Thyroid gland (tissue), 4 donors: ENCODE results near the gene CCDC152. TPM values are rescaled to one million over a fixed set of nuclear protein-coding genes. Genes with fewer than 3 reads are reported as not detected.

Experiments used
- DNase-seq, 2 donors: peaks; one replicate each; pipeline ENCODE4 v3.0.0-alpha.2; 2019
- H3K27ac ChIP-seq, 3 donors: fragments of 200-600 bp; sonication (generic); 1 replicate in 2 of 3; 2 replicates in 1 of 3; pipeline ENCODE4 v1.5.1; 2016 to 2019; ENCODE audit warnings: mild to moderate bottlenecking in 1 of 3, moderate library complexity in 1 of 3
- H3K27me3 ChIP-seq: fragments of 200-600 bp; sonication (generic); one replicate; pipeline ENCODE4 v1.5.1; 2019
- H3K36me3 ChIP-seq, 2 donors: fragments of 200-600 bp; sonication (generic); one replicate each; pipeline ENCODE4 v1.5.1; 2016 to 2019
- H3K4me1 ChIP-seq, 2 donors: fragments of 200-600 bp; sonication (generic); one replicate each; pipeline ENCODE4 v1.5.1; 2017 to 2019
- H3K4me3 ChIP-seq, 3 donors: fragments of 200-600 bp; sonication (generic); replicated peaks in 1 of 3; 1 replicate in 2 of 3; 2 replicates in 1 of 3; pipeline ENCODE4 v1.5.1; 2016; ENCODE audit warnings: mild to moderate bottlenecking in 1 of 3
- H3K9me3 ChIP-seq: fragments of 200-600 bp; sonication (generic); one replicate; pipeline ENCODE4 v1.5.1; 2017
- POLR2A ChIP-seq, 2 donors: fragments of 450-650 bp; IDR thresholded peaks; one replicate each; pipeline ENCODE4 v1.6.1; 2017; ENCODE audit warnings: antibody characterized with exemption in 2 of 2, mild to moderate bottlenecking in 2 of 2, moderate library complexity in 1 of 2
- WGBS, 2 donors: methylation state at CpG; one replicate each; pipeline ENCODE4 v1.1.5; 2017; 5-methylcytosine and 5-hydroxymethylcytosine counted together
- intact Hi-C: fragments of 100-400 bp; cut with DNase I; formaldehyde crosslinking; loops from one replicate; pipeline ENCODE4 v1.15.1; 2023
- total RNA-seq, 4 donors: library from RNA; depleted of rRNA; stranded (reverse); fragments of >200 nt; gene quantifications; one replicate each; pipeline ENCODE4 v1.2.3, GENCODE V29; 2016
- TF ChIP-seq, protein P1 (sequence below), 6 experiments: fragments of 200-600 bp in 3 of 6; fragments of 450-650 bp in 3 of 6; sonication (generic) in 3 of 6; IDR thresholded peaks; one replicate each; pipeline ENCODE4 v1.5.1; 2016 to 2019; ENCODE audit warnings: antibody characterized with exemption in 6 of 6, mild to moderate bottlenecking in 2 of 6, inconsistent platforms in 1 of 6, moderate library complexity in 1 of 6

CCDC152 gene
- total RNA-seq, 4 donors from 2014 or later = 0.94 to 2.5 (median 1.7) TPM

GRCh38 chr5:42822548-42822947 is 65.9 kb downstream of the CCDC152 start:
- Histone ChIP-seq H3K4me1 (no peaks in the 10 kb centered on the region), H3K9me3 (no peaks in the 10 kb centered on the region), H3K4me3 (no peak overlapping the region), H3K36me3 (no peaks in the 10 kb centered on the region), H3K27ac (no peak overlapping the region), H3K27me3 (no peaks in the 10 kb centered on the region)
- 90 to 93% methylated on average over 2 of the region's 2 CpGs for WGBS, 2 donors
- TF ChIP-seq, protein P1, sequence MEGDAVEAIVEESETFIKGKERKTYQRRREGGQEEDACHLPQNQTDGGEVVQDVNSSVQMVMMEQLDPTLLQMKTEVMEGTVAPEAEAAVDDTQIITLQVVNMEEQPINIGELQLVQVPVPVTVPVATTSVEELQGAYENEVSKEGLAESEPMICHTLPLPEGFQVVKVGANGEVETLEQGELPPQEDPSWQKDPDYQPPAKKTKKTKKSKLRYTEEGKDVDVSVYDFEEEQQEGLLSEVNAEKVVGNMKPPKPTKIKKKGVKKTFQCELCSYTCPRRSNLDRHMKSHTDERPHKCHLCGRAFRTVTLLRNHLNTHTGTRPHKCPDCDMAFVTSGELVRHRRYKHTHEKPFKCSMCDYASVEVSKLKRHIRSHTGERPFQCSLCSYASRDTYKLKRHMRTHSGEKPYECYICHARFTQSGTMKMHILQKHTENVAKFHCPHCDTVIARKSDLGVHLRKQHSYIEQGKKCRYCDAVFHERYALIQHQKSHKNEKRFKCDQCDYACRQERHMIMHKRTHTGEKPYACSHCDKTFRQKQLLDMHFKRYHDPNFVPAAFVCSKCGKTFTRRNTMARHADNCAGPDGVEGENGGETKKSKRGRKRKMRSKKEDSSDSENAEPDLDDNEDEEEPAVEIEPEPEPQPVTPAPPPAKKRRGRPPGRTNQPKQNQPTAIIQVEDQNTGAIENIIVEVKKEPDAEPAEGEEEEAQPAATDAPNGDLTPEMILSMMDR (IDR thresholded peaks at IDR 0.05) = no peak
- no peak for TF ChIP-seq POLR2A (IDR thresholded peaks at IDR 0.05)
- no peak for DNase-seq
- intact Hi-C loops = no loop called here

GRCh38 chr5:42824347-42824976 is 67.8 kb downstream of the CCDC152 start:
- Histone ChIP-seq H3K27ac (no peak overlapping the region), H3K9me3 (no peaks in the 10 kb centered on the region), H3K4me3 (no peak overlapping the region), H3K27me3 (no peaks in the 10 kb centered on the region), H3K4me1 (no peaks in the 10 kb centered on the region), H3K36me3 (no peaks in the 10 kb centered on the region)
- WGBS, 2 donors = 83 to 88% methylated on average over 7 of the region's 7 CpGs
- no peak for DNase-seq
- no peak for TF ChIP-seq POLR2A (IDR thresholded peaks at IDR 0.05)
- TF ChIP-seq, protein P1 (IDR thresholded peaks at IDR 0.05) = no peak
- intact Hi-C loops = no loop called here

DNA sequence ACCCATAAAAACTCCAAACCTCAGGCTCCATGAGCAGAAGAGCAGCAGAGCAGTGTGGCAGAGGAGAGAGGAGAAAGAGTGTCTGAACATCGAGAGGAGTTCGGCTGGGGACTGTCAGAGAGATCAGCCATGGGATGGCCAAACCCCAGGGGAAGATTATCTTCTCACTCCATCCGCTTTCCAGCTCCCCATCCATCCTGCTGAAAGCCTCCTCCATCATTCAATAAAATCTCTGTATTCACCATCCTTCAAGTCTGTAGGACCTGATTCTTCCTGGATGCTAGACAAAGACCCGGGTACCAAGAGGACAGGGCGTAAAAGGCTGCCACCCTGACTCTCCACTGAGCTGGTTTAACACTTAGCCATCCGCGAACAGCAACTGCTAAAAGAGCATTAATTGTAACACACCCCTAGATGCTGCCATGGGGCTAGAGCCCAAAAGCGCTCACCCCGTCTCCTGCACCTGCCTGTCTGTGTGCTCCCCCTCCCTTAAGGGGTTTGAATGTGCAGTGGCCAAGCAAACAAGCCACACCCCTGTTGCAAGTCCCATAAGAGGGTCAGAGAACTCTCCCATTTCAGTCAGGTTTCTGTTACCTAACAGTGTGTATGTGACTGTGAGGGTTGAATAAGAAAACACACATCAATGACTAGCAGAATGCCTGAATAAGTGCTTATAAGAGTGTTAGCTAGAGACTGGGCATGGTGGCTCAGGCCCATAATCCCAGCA is 69.0 kb downstream of the CCDC152 start:
- H3K27ac ChIP-seq = no peak overlapping the region
- no peaks in the 10 kb centered on the region for H3K27me3 ChIP-seq
- WGBS, 2 donors = 77 to 89% methylated on average over 9 of the region's 9 CpGs
- H3K9me3 ChIP-seq = no peaks in the 10 kb centered on the region
- no peak for DNase-seq
- H3K36me3 ChIP-seq = no peaks in the 10 kb centered on the region
- intact Hi-C loops = no loop called here
- no peak overlapping the region for H3K4me3 ChIP-seq
- TF ChIP-seq, protein P1 (IDR thresholded peaks at IDR 0.05) = no peak
- TF ChIP-seq POLR2A (IDR thresholded peaks at IDR 0.05) = no peak
- H3K4me1 ChIP-seq = no peaks in the 10 kb centered on the region

GRCh38 chr5:42826757-42827515 is 70.3 kb downstream of the CCDC152 start:
- 70 to 75% methylated on average over 2 of the region's 2 CpGs for WGBS, 2 donors
- H3K4me1 ChIP-seq = no peaks in the 10 kb centered on the region
- no peaks in the 10 kb centered on the region for H3K9me3 ChIP-seq
- H3K36me3 ChIP-seq = no peaks in the 10 kb centered on the region
- no peak for TF ChIP-seq POLR2A (IDR thresholded peaks at IDR 0.05)
- TF ChIP-seq, protein P1 (IDR thresholded peaks at IDR 0.05) = no peak
- H3K4me3 ChIP-seq = no peak overlapping the region
- DNase-seq = no peak
- H3K27me3 ChIP-seq = no peaks in the 10 kb centered on the region
- H3K27ac ChIP-seq = no peak overlapping the region
- intact Hi-C loops = no loop called here
